HCT116 (cell line): ENCODE data around the gene C1QTNF4. TPM values are rescaled to one million over a fixed set of nuclear protein-coding genes. Genes with fewer than 3 reads are reported as not detected.

Experiments used
- ATAC-seq: fragments of 200-7000 bp; cut with Tn5 transposase; 2 replicates; pipeline ENCODE4 v1.9.1; 2020; ENCODE audit warnings: mild to moderate bottlenecking, moderate library complexity
- BruUV-seq: library from RNA; stranded (reverse); fragments of 400-500 nt; replicated peaks from 2 replicates; lab custom pipeline; 2021; lab: Mats Ljungman, UMichigan
- CTCF ChIA-PET: fragments of 300-600 bp; sonication (Branson Sonifier 250); formaldehyde crosslinking; loops from one replicate; lab custom pipeline; 2021; ENCODE audit warnings: antibody characterized with exemption; lab: Charles Lee
- POLR2A ChIA-PET: fragments of 300-600, 350-600 bp; sonication (Branson Sonifier 250); formaldehyde crosslinking; loops from one replicate; lab custom pipeline; 2021; ENCODE audit warnings: antibody characterized with exemption; lab: Charles Lee
- RAD21 ChIA-PET, 2 experiments: fragments of 300-600 bp; sonication (Branson Sonifier 250); formaldehyde crosslinking; loops; one replicate each; lab custom pipeline; 2023; ENCODE audit warnings: low total read pairs in 2 of 2; ENCODE audit not compliant: uncharacterized antibody in 2 of 2, unreplicated experiment in 2 of 2, low non-redundant PET in 1 of 2; lab: Charles Lee
- DNase-seq: peaks from one replicate; pipeline ENCODE4 v3.0.0-alpha.2; 2010; ENCODE audit warnings: low read depth, low spot score
- H2AFZ ChIP-seq: fragments of 200-600 bp; shearing (Covaris generic), sonication (generic); 2 replicates; pipeline ENCODE4 v1.6.1; 2017; ENCODE audit warnings: low read depth, mixed run types, mixed read lengths, antibody characterized with exemption, low read length; ENCODE audit not compliant: poor library complexity, severe bottlenecking
- H3K27ac ChIP-seq: 2 replicates; pipeline ENCODE4 v1.5.1; 2012; ENCODE audit warnings: low read depth, low read length
- H3K27me3 ChIP-seq: fragments of 200-600 bp; sonication (generic); 2 replicates; pipeline ENCODE4 v1.6.1; 2016; ENCODE audit warnings: mixed run types, low read length, mixed read lengths; ENCODE audit not compliant: insufficient read depth
- H3K36me3 ChIP-seq, 2 experiments: fragments of 200-500 bp in 1 of 2; fragments of 200-600 bp in 1 of 2; sonication (Bioruptor generic) in 1 of 2; sonication (generic) in 1 of 2; 2 replicates each; pipeline versions ENCODE4 v1.5.1 to v1.6.1; 2014 to 2016; ENCODE audit warnings: low read length in 2 of 2, inconsistent platforms in 1 of 2, mixed read lengths in 1 of 2, mixed run types in 1 of 2; ENCODE audit not compliant: insufficient read depth in 2 of 2, control insufficient read depth in 1 of 2
- H3K4me1 ChIP-seq, 2 experiments: fragments of 200-600 bp in 1 of 2; sonication (generic) in 1 of 2; 2 replicates each; pipeline versions ENCODE4 v1.5.1 to v1.6.1; 2012 to 2017; ENCODE audit warnings: low read length in 2 of 2, inconsistent platforms in 1 of 2, mild to moderate bottlenecking in 1 of 2, mixed read lengths in 1 of 2, mixed run types in 1 of 2, moderate library complexity in 1 of 2; ENCODE audit not compliant: insufficient read depth in 2 of 2, control insufficient read depth in 1 of 2
- H3K4me2 ChIP-seq: fragments of 200-600 bp; sonication (generic); 2 replicates; pipeline ENCODE4 v1.6.1; 2017; ENCODE audit warnings: mixed run types, low read length, mixed read lengths
- H3K4me3 ChIP-seq, 2 experiments: fragments of 200-600 bp in 1 of 2; sonication (generic) in 1 of 2; replicated peaks in 1 of 2; 2 replicates each; pipeline ENCODE4 v1.5.1; 2011 to 2016; ENCODE audit warnings: low read length in 2 of 2, control low read depth in 1 of 2, low read depth in 1 of 2, mild to moderate bottlenecking in 1 of 2, mixed read lengths in 1 of 2, mixed run types in 1 of 2
- H3K79me2 ChIP-seq: fragments of 200-600 bp; sonication (generic); 2 replicates; pipeline ENCODE4 v1.6.1; 2017; ENCODE audit warnings: mild to moderate bottlenecking, mixed run types, low read length, moderate library complexity, mixed read lengths; ENCODE audit not compliant: insufficient read depth
- H3K9ac ChIP-seq: fragments of 200-600 bp; sonication (generic); 2 replicates; pipeline ENCODE4 v1.6.1; 2016; ENCODE audit warnings: low read length, mixed read lengths
- H3K9me2 ChIP-seq: fragments of 200-600 bp; sonication (generic), shearing (Covaris generic); 2 replicates; pipeline ENCODE4 v1.6.1; 2017; ENCODE audit warnings: mixed run types, mild to moderate bottlenecking, moderate library complexity; ENCODE audit not compliant: insufficient read depth
- H3K9me3 ChIP-seq, 2 experiments: fragments of 200-500 bp in 1 of 2; fragments of 200-600 bp in 1 of 2; sonication (Bioruptor generic) in 1 of 2; sonication (generic) in 1 of 2; 2 replicates each; pipeline ENCODE4 v1.6.1; 2014 to 2017; ENCODE audit warnings: low read length in 2 of 2, mixed read lengths in 2 of 2, inconsistent platforms in 1 of 2, low read depth in 1 of 2, mild to moderate bottlenecking in 1 of 2, mixed run types in 1 of 2, moderate library complexity in 1 of 2; ENCODE audit not compliant: control insufficient read depth in 1 of 2, insufficient read depth in 1 of 2
- H4K20me1 ChIP-seq: fragments of 200-600 bp; sonication (generic), shearing (Covaris generic); 2 replicates; pipeline ENCODE4 v1.6.1; 2017; ENCODE audit warnings: mixed run types, mild to moderate bottlenecking, moderate library complexity; ENCODE audit not compliant: insufficient read depth
- EGR1 ChIP-seq: IDR thresholded peaks from 2 replicates; pipeline ENCODE4 v1.6.1; 2012; ENCODE audit warnings: low read depth
- JUND ChIP-seq: IDR thresholded peaks from 2 replicates; pipeline ENCODE4 v1.6.1; 2012
- POLR2A ChIP-seq: IDR thresholded peaks from 2 replicates; pipeline ENCODE4 v1.7.0; 2011; ENCODE audit warnings: borderline replicate concordance; ENCODE audit not compliant: insufficient read depth, insufficient read length; ENCODE audit errors: extremely low read depth
- RAD21 ChIP-seq: IDR thresholded peaks from 2 replicates; pipeline ENCODE4 v1.6.1; 2012; ENCODE audit warnings: low read depth, mild to moderate bottlenecking
- SRF ChIP-seq: IDR thresholded peaks from 2 replicates; pipeline ENCODE4 v1.6.1; 2012; ENCODE audit warnings: low read depth
- TCF7L2 ChIP-seq: IDR thresholded peaks from 2 replicates; pipeline ENCODE4 v1.7.0; 2011; ENCODE audit warnings: borderline replicate concordance, inconsistent platforms; ENCODE audit not compliant: insufficient read depth, insufficient read length; ENCODE audit errors: extremely low read depth
- YY1 ChIP-seq: IDR thresholded peaks from 2 replicates; pipeline ENCODE4 v1.6.1; 2011; ENCODE audit warnings: low read length, low read depth, moderate library complexity, mild to moderate bottlenecking; ENCODE audit not compliant: insufficient replicate concordance; ENCODE audit errors: extremely low read depth
- ZFX ChIP-seq: fragments of 450-650 bp; IDR thresholded peaks from 2 replicates; pipeline ENCODE4 v1.6.1; 2017
- intact Hi-C: fragments of 100-400 bp; cut with micrococcal nuclease; formaldehyde crosslinking; loops from 2 replicates; pipeline ENCODE4 v1.10.0; 2022
- total RNA-seq: library from RNA; stranded (reverse); gene quantifications from one replicate; pipeline ENCODE4 v1.2.1, GENCODE V29; 2021; ENCODE audit not compliant: unreplicated experiment

Gene C1QTNF4
- total RNA-seq, 1 experiment from 2014 or later: 0.34 TPM

- peak; percentile 83 for TF ChIP-seq EGR1
- TF ChIP-seq RAD21: no peak
- peak; percentile 42 for TF ChIP-seq POLR2A
- TF ChIP-seq TCF7L2: peak; percentile 80
- TF ChIP-seq SRF: peak; percentile 89
- TF ChIP-seq, all 23 proteins: peak for 13
These were observed 15.4 kb downstream of the C1QTNF4 start, which contains the start of the genes KBTBD4 and NDUFS3 (continued) for GRCh38 chr11:47578524-47579494.

GRCh38 chr11:47577460-47578041 lies 16.7 kb downstream of the C1QTNF4 start:
- TF ChIP-seq JUND (no peak), POLR2A (no peak), EGR1 (no peak), ZFX (no peak), YY1 (no peak)

More at GRCh38 chr11:47577460-47578041, 16.7 kb downstream of the C1QTNF4 start:
- H3K9me3 ChIP-seq: no peaks in the 10 kb centered on the region
- H3K36me3 ChIP-seq: peaks cover 30 to 44% of the 10 kb centered on the region in 2 experiments
- no TSS peak for BruUV-seq
- H4K20me1 ChIP-seq: no peaks in the 10 kb centered on the region
- RAD21 ChIA-PET: interaction anchor here in 1 of 2 experiments (0.6 kb wide), 1 partner anchor 24 kb away, joined by 3 read pairs; no protein-coding TSS in a partner anchor
- no peaks in the 10 kb centered on the region for H3K27me3 ChIP-seq
- H3K79me2 ChIP-seq: peaks cover 71% of the 10 kb centered on the region
- peak overlapping the region; percentile 80 for H3K4me2 ChIP-seq
- ATAC-seq (no peak), DNase-seq (no peak)
- peak overlapping the region; percentile 90 to 100 for H3K4me3 ChIP-seq
- peak overlapping the region; percentile 88 for H3K9ac ChIP-seq
- CTCF ChIA-PET: no interaction called here
- intact Hi-C loops: no loop called here
- H3K9me2 ChIP-seq: no peaks in the 10 kb centered on the region
- H3K4me1 ChIP-seq: peaks cover 10 to 25% of the 10 kb centered on the region in 2 experiments
- H2AFZ ChIP-seq: no peak overlapping the region
- H3K27ac ChIP-seq: peak overlapping the region; percentile 76
- POLR2A ChIA-PET: no interaction called here
